SK-N-MC (cell line): ENCODE measurements around the gene TOMM7.
A peak's percentile ranks its signal among the peaks of the same experiment; 100 is the strongest.

ENCODE experiments used
- DNase-seq: peaks from one replicate; pipeline ENCODE4 v3.0.0-alpha.2; 2011; ENCODE audit warnings: low read depth, low spot score
- H3K27ac ChIP-seq: fragments of 200-600 bp; sonication (generic); 2 replicates; pipeline ENCODE4 v1.5.1; 2016; ENCODE audit warnings: mixed run types
- H3K36me3 ChIP-seq: fragments of 200-600 bp; sonication (generic); 2 replicates; pipeline ENCODE4 v1.6.1; 2017; ENCODE audit warnings: antibody characterized with exemption, low read length, mixed read lengths; ENCODE audit not compliant: insufficient read depth
- H3K4me3 ChIP-seq: fragments of 200-600 bp; sonication (generic); 2 replicates; pipeline ENCODE4 v1.5.1; 2016
- H3K9ac ChIP-seq: fragments of 200-600 bp; sonication (generic); 2 replicates; pipeline ENCODE4 v1.8.0; 2017; ENCODE audit warnings: mixed run types, mixed read lengths; ENCODE audit not compliant: insufficient read length
- H3K9me3 ChIP-seq: fragments of 200-600 bp; sonication (generic); 2 replicates; pipeline ENCODE4 v1.6.1; 2017; ENCODE audit warnings: low read depth, mild to moderate bottlenecking, antibody characterized with exemption, low read length, moderate library complexity, mixed read lengths
- EZH2 ChIP-seq: fragments of 200-600 bp; sonication (generic); IDR thresholded peaks from one replicate; pipeline ENCODE4 v1.6.1; 2017; ENCODE audit warnings: antibody characterized with exemption
- FOXP2 ChIP-seq: optimal IDR thresholded peaks from 2 replicates; pipeline ENCODE3; 2011; ENCODE audit warnings: mild to moderate bottlenecking, moderate library complexity; ENCODE audit not compliant: insufficient read depth; ENCODE audit errors: extremely low read length, control extremely low read depth
- POLR2AphosphoS5 ChIP-seq: IDR thresholded peaks from 2 replicates; pipeline ENCODE4 v1.6.1; 2012; ENCODE audit warnings: mild to moderate bottlenecking, low read depth, low read length, borderline replicate concordance

TOMM7 gene

DNA sequence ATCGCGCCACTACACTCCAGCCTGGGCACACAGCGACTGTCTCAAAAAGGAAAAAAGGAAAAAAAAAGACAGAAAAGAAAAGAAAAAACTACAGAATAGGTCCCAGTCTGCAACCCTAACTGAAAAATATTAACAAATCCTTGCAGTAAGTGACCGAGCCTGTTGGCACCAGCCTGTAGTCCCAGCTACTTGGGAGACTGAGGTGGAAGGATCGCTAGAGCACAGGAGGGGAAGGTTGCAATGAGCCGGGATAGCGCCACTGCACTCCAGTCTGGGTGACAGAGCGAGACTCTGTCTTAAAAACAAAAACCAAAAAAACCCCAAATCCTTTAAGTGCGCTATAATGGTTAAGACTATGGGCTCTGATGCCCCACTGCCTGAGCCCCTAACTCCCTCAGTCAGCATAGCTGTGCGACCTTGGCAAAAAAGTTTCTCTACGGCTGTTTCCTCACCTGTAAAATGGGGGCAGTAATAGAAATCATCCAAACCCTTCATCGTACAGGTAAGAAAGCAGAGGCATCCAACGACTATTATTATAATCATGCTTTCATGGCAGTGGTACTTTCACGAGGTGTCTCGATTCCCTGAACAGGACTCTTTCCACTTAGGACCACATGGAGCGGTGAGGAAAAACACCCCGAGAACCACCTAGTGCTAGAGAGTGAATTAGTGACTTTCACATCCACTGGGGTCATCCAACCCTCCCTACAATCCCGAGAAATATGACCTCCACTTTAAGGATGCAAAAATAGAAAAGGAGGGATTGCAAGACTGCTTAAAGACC is 755 bp downstream of the TOMM7 start:
- peaks cover 18% of the 10 kb centered on the region for H3K36me3 ChIP-seq
- DNase-seq, result no peak
- peak overlapping the region; percentile 90 for H3K4me3 ChIP-seq
- no peak overlapping the region for H3K27ac ChIP-seq
- H3K9ac ChIP-seq, result peak overlapping the region; percentile 86
- TF ChIP-seq EZH2 (no peak), POLR2AphosphoS5 (no peak), FOXP2 (no peak)
- no peaks in the 10 kb centered on the region for H3K9me3 ChIP-seq

DNA sequence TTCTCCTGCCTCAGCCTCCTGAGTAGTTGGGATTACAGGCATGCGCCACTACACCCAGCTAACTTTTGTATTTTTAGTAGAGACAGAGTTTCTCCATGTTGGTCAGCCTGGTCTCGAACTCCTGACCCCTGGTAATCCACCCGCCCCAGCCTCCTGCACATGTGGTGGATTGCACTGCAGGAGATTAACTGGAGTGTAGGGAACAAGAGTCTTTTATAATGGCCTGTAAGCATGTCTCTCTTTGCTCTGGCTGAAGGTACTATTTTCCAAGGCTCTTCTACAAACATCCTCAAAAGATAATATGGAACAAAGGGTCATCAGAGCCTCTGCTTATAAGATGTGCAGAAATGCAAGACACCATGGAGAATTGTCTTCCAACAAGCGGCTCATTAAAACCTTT is 3.2 kb downstream of the TOMM7 start:
- H3K4me3 ChIP-seq, result no peak overlapping the region
- DNase-seq, result no peak
- no peaks in the 10 kb centered on the region for H3K9me3 ChIP-seq
- H3K9ac ChIP-seq, result no peak overlapping the region
- no peak overlapping the region for H3K27ac ChIP-seq
- H3K36me3 ChIP-seq, result peaks cover 40% of the 10 kb centered on the region
- no peak for TF ChIP-seq FOXP2
- TF ChIP-seq EZH2, result no peak
- no peak for TF ChIP-seq POLR2AphosphoS5

GRCh38 chr7:22814261-22815208 is 8.1 kb downstream of the TOMM7 start:
- Histone ChIP-seq H3K4me3 (no peak overlapping the region), H3K36me3 (peaks cover 53% of the 10 kb centered on the region), H3K9me3 (no peaks in the 10 kb centered on the region), H3K27ac (no peak overlapping the region), H3K9ac (no peak overlapping the region)
- DNase-seq, result no peak
- TF ChIP-seq FOXP2, result no peak
- TF ChIP-seq POLR2AphosphoS5, result no peak
- no peak for TF ChIP-seq EZH2

DNA sequence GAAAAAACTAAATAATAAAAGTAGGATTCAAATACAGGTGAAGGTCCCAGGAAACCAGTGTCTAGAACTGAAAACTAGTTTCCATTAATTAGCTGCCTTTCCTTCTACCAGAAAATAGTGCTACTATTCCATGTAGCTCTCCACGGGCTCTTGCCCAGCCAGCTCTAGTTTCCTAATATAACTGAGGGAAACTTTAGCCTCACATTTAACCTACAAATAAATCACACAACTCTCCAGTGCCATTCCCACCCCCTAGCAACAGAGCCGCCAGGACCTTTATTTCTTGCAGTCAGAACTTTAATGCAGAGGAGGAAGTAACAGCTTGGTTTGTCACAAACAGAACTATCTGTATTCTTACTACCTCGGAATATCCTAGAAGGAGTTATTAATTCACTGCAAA is 10.3 kb downstream of the TOMM7 start:
- Histone ChIP-seq H3K4me3 (no peak overlapping the region), H3K27ac (no peak overlapping the region), H3K9me3 (no peaks in the 10 kb centered on the region), H3K9ac (no peak overlapping the region), H3K36me3 (peaks cover 44% of the 10 kb centered on the region)
- no peak for DNase-seq
- TF ChIP-seq FOXP2 (no peak), POLR2AphosphoS5 (no peak), EZH2 (no peak)

GRCh38 chr7:22811746-22812280 is 10.8 kb downstream of the TOMM7 start:
- no peak overlapping the region for H3K9ac ChIP-seq
- no peaks in the 10 kb centered on the region for H3K9me3 ChIP-seq
- H3K27ac ChIP-seq, result no peak overlapping the region
- no peak for DNase-seq
- H3K4me3 ChIP-seq, result no peak overlapping the region
- TF ChIP-seq FOXP2 (no peak), EZH2 (no peak), POLR2AphosphoS5 (no peak)
- peaks cover 39% of the 10 kb centered on the region for H3K36me3 ChIP-seq

DNA sequence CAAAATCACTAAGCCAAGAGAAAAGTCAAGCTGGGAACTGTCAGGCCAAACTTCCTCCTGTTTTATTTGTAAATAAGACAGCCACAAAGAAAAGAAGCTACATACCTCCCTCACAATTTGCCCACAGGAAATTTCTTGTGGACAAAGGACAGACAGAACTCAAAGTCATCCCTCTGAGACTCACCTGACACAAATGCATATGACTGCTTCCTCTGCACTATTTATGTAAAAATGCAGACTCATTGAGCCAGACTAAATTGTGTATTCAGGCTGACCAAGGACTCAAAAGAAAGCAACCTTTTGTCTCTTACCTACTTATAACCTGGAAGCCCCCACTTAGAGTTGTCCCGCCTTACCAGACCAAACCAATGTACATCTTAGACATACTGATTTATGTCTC is 11.8 kb downstream of the TOMM7 start:
- no peak overlapping the region for H3K27ac ChIP-seq
- H3K9ac ChIP-seq, result no peak overlapping the region
- peaks cover 29% of the 10 kb centered on the region for H3K36me3 ChIP-seq
- no peak for TF ChIP-seq POLR2AphosphoS5
- no peak for TF ChIP-seq EZH2
- TF ChIP-seq FOXP2, result no peak
- no peak overlapping the region for H3K4me3 ChIP-seq
- H3K9me3 ChIP-seq, result no peaks in the 10 kb centered on the region
- no peak for DNase-seq

- Histone ChIP-seq H3K36me3 (peaks cover 21% of the 10 kb centered on the region), H3K9ac (no peak overlapping the region), H3K4me3 (no peak overlapping the region), H3K27ac (no peak overlapping the region), H3K9me3 (no peaks in the 10 kb centered on the region)
- no peak for TF ChIP-seq EZH2
- TF ChIP-seq FOXP2, result no peak
- TF ChIP-seq POLR2AphosphoS5, result no peak
- no peak for DNase-seq
Measured at GRCh38 chr7:22809902-22810642, 12.6 kb downstream of the TOMM7 start.

- no peak overlapping the region for H3K27ac ChIP-seq
- H3K9me3 ChIP-seq, result no peaks in the 10 kb centered on the region
- H3K9ac ChIP-seq, result no peak overlapping the region
- DNase-seq, result no peak
- no peak for TF ChIP-seq POLR2AphosphoS5
- no peak for TF ChIP-seq FOXP2
- no peak for TF ChIP-seq EZH2
- no peak overlapping the region for H3K4me3 ChIP-seq
- H3K36me3 ChIP-seq, result peaks cover 15% of the 10 kb centered on the region
Measured at GRCh38 chr7:22808140-22808539, 14.5 kb downstream of the TOMM7 start.
